Activated B cell treated with CpG ODN at 0.5 μM for 24 hours (primary cell): Measurements from ENCODE around the gene FBXW8. TPM values are rescaled to one million over a fixed set of nuclear protein-coding genes. Genes with fewer than 3 reads are reported as not detected.

Experiments
- ATAC-seq: fragments of 200-7000 bp; cut with Tn5 transposase; one replicate; pipeline ENCODE4 v1.10.0; 2021; ENCODE audit warnings: low read depth, mild to moderate bottlenecking, moderate library complexity
- CTCF ChIA-PET: fragments of 350-600 bp; sonication (Branson Sonifier 250); formaldehyde crosslinking; loops from one replicate; lab custom pipeline; 2021; ENCODE audit warnings: antibody characterized with exemption; lab: Charles Lee
- POLR2A ChIA-PET: fragments of 350-600 bp; sonication (Branson Sonifier 250); formaldehyde crosslinking; loops from one replicate; lab custom pipeline; 2021; ENCODE audit warnings: antibody characterized with exemption; lab: Charles Lee
- DNase-seq: peaks from one replicate; pipeline ENCODE4 v3.0.0; 2022
- H3K27ac Mint-ChIP-seq: one replicate; pipeline ENCODE4 v1.8.0; 2020; ENCODE audit warnings: mixed read lengths
- H3K27me3 Mint-ChIP-seq: one replicate; pipeline ENCODE4 v1.8.0; 2021; ENCODE audit warnings: mixed read lengths
- H3K36me3 Mint-ChIP-seq: one replicate; pipeline ENCODE4 v1.8.0; 2021; ENCODE audit warnings: low read depth, mixed read lengths
- H3K4me1 Mint-ChIP-seq: one replicate; pipeline ENCODE4 v1.8.0; 2021; ENCODE audit warnings: mixed read lengths
- H3K4me3 Mint-ChIP-seq: one replicate; pipeline ENCODE4 v1.8.0; 2020; ENCODE audit warnings: mild to moderate bottlenecking, mixed read lengths
- H3K9me3 Mint-ChIP-seq: one replicate; pipeline ENCODE4 v1.8.0; 2020; ENCODE audit warnings: mixed read lengths
- CTCF ChIP-seq: fragments of 200-600 bp; IDR thresholded peaks from one replicate; pipeline ENCODE4 v1.8.0; 2022; ENCODE audit warnings: antibody characterized with exemption, mild to moderate bottlenecking
- intact Hi-C: fragments of 100-400 bp; cut with micrococcal nuclease; formaldehyde crosslinking; loops from one replicate; pipeline ENCODE4 v1.15.1; 2024
- total RNA-seq: library from RNA; stranded (reverse); gene quantifications from 2 replicates; pipeline ENCODE4 v1.2.3, GENCODE V29; 2022

FBXW8 gene
- total RNA-seq, 1 donor from 2014 or later, result 17.6 TPM

GRCh38 chr12:116968986-116969385 lies 58.2 kb downstream of the FBXW8 start:
- Mint-ChIP-seq H3K36me3 (peaks cover 75% of the 10 kb centered on the region), H3K27me3 (no peaks in the 10 kb centered on the region), H3K4me3 (no peak overlapping the region), H3K9me3 (no peaks in the 10 kb centered on the region), H3K4me1 (peaks cover 11% of the 10 kb centered on the region), H3K27ac (no peak overlapping the region)
- DNase-seq, result no peak
- ChIA-PET POLR2A (no interaction called here), CTCF (no interaction called here)
- no peak for ATAC-seq
- intact Hi-C loops, result no loop called here
- TF ChIP-seq CTCF, result no peak

GRCh38 chr12:116969615-116970585 lies 59.1 kb downstream of the FBXW8 start:
- POLR2A ChIA-PET, result no interaction called here
- DNase-seq, result no peak
- no peaks in the 10 kb centered on the region for H3K9me3 Mint-ChIP-seq
- H3K4me3 Mint-ChIP-seq, result no peak overlapping the region
- H3K27me3 Mint-ChIP-seq, result no peaks in the 10 kb centered on the region
- H3K4me1 Mint-ChIP-seq, result peaks cover 11% of the 10 kb centered on the region
- peaks cover 71% of the 10 kb centered on the region for H3K36me3 Mint-ChIP-seq
- CTCF ChIA-PET, result no interaction called here
- intact Hi-C loops, result no loop called here
- ATAC-seq, result no peak
- H3K27ac Mint-ChIP-seq, result no peak overlapping the region
- no peak for TF ChIP-seq CTCF

GRCh38 chr12:116971222-116971621 lies 60.5 kb downstream of the FBXW8 start:
- ChIA-PET POLR2A (interaction anchor here (0.7 kb wide), 1 partner anchor 972 kb away, joined by 3 read pairs; no protein-coding TSS in a partner anchor), CTCF (no interaction called here)
- no peak overlapping the region for H3K27ac Mint-ChIP-seq
- no peaks in the 10 kb centered on the region for H3K27me3 Mint-ChIP-seq
- intact Hi-C loops, result no loop called here
- no peak for DNase-seq
- H3K36me3 Mint-ChIP-seq, result peaks cover 61% of the 10 kb centered on the region
- H3K4me3 Mint-ChIP-seq, result no peak overlapping the region
- no peak for TF ChIP-seq CTCF
- peak; percentile 42 for ATAC-seq
- peaks cover 11% of the 10 kb centered on the region for H3K4me1 Mint-ChIP-seq
- no peaks in the 10 kb centered on the region for H3K9me3 Mint-ChIP-seq

GRCh38 chr12:116975779-116976393 lies 65.1 kb downstream of the FBXW8 start:
- ChIA-PET CTCF (interaction anchor here (1.0 kb wide), 1 partner anchor 427 kb away, joined by 3 read pairs; no protein-coding TSS in a partner anchor), POLR2A (interaction anchor here (0.7 kb wide), 2 partner anchors 14 to 15 kb away, joined by 8 to 12 read pairs; no protein-coding TSS in a partner anchor)
- ATAC-seq, result no peak
- peaks cover 38% of the 10 kb centered on the region for H3K4me1 Mint-ChIP-seq
- no peak for TF ChIP-seq CTCF
- no peaks in the 10 kb centered on the region for H3K9me3 Mint-ChIP-seq
- no peak for DNase-seq
- intact Hi-C loops, result no loop called here
- H3K36me3 Mint-ChIP-seq, result peaks cover 26% of the 10 kb centered on the region
- no peak overlapping the region for H3K27ac Mint-ChIP-seq
- H3K4me3 Mint-ChIP-seq, result no peak overlapping the region
- H3K27me3 Mint-ChIP-seq, result no peaks in the 10 kb centered on the region
